Skin epidermis (tissue), 12 donors: ENCODE measurements around the gene OR4C15.

ENCODE experiments used
- H3K27ac ChIP-seq, 21 experiments: fragments of 200-600 bp; sonication (generic) in 11 of 21; one replicate each; pipeline ENCODE4 v1.5.0; 2020; ENCODE audit warnings: mild to moderate bottlenecking in 3 of 21, inconsistent platforms in 2 of 21, moderate library complexity in 2 of 21
- H3K4me3 ChIP-seq, 7 experiments: fragments of 200-600 bp; sonication (generic) in 2 of 7; one replicate each; pipeline ENCODE4 v1.5.0; 2020; ENCODE audit warnings: inconsistent platforms in 2 of 7, mild to moderate bottlenecking in 2 of 7, moderate library complexity in 1 of 7

Gene OR4C15

DNA sequence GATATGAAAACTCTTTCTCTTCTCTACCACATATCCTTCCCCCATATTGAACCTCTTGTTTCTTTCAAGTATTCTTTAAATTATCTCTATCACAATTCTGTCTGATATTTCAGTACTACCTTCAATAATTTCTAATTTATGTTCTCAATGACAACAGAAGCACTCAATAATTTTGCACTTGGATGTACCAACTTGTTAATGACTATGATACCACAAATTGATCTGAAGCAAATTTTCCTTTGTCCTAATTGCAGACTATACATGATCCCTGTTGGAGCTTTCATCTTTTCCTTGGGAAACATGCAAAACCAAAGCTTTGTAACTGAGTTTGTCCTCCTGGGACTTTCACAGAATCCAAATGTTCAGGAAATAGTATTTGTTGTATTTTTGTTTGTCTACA lies at the start of gene OR4C15:
Gene OR4C15 (plus strand): TSS at position 301 of the 400 bp plus-strand sequence. CDS start 0 bp downstream, at position 301.
- no peak within 1 kb of the TSS for H3K4me3 ChIP-seq
- no peak within 1 kb of the TSS for H3K27ac ChIP-seq

- Histone ChIP-seq H3K4me3 (no peak within 1 kb of the TSS), H3K27ac (no peak within 1 kb of the TSS)
These were observed 17.6 kb downstream of the OR4C15 start, which contains the start of gene OR4C16 for GRCh38 chr11:55571828-55572227. OR4C16 (plus strand) TSS chr11:55572128; CDS start chr11:55572128, 0 bp downstream.

GRCh38 chr11:55572548-55572947 lies 18.3 kb downstream of the OR4C15 start:
- no peak overlapping the region for H3K27ac ChIP-seq

More at GRCh38 chr11:55572548-55572947, 18.3 kb downstream of the OR4C15 start:
- H3K4me3 ChIP-seq = no peak overlapping the region
